H1 (cell line): ENCODE results near the gene BRCA2. TPM values are rescaled to one million over a fixed set of nuclear protein-coding genes. Genes with fewer than 3 reads are reported as not detected.
"Not testable (repeated sequence)": the region's sequence is repeated elsewhere in the genome, so short reads cannot be mapped to it uniquely, and the experiment has no call there.

Experiments used
- CTCF ChIA-PET: fragments of 300-600 bp; sonication (Branson Sonifier 250); formaldehyde crosslinking; loops from one replicate; lab custom pipeline; 2021; ENCODE audit not compliant: partially characterized antibody; lab: Charles Lee
- POLR2A ChIA-PET: fragments of 300-600 bp; sonication (Branson Sonifier 250); formaldehyde crosslinking; loops from one replicate; lab custom pipeline; 2021; ENCODE audit warnings: inconsistent platforms; ENCODE audit not compliant: partially characterized antibody; lab: Charles Lee
- DNase-seq, 2 experiments: peaks; one replicate each; pipeline versions ENCODE4 v3.0.0 to v3.0.0-alpha.2; 2010 to 2022; ENCODE audit warnings: low spot score in 2 of 2, low read depth in 1 of 2, mixed read lengths in 1 of 2
- FAIRE-seq: peaks from 2 replicates; lab custom pipeline; 2011; peaks lifted over from hg19 to GRCh38; lab: Jason Lieb, UNC
- H2AFZ ChIP-seq: 2 replicates; pipeline ENCODE4 v1.8.1; 2012; ENCODE audit warnings: low read length, inconsistent platforms
- H2AK5ac ChIP-seq: 2 replicates; pipeline ENCODE4 v1.6.1; 2013; ENCODE audit warnings: low read depth, low read length
- H2BK120ac ChIP-seq: replicated peaks from 2 replicates; pipeline ENCODE3; 2013; ENCODE audit warnings: low read depth, low read length, inconsistent platforms
- H2BK12ac ChIP-seq: 2 replicates; pipeline ENCODE4 v1.6.1; 2013; ENCODE audit warnings: low read depth, low read length
- H2BK15ac ChIP-seq: 2 replicates; pipeline ENCODE4 v1.6.1; 2013; ENCODE audit warnings: low read length
- H2BK20ac ChIP-seq: 2 replicates; pipeline ENCODE4 v1.6.1; 2013; ENCODE audit warnings: low read length
- H2BK5ac ChIP-seq: 2 replicates; pipeline ENCODE4 v1.6.1; 2013; ENCODE audit warnings: low read depth, low read length
- H3K14ac ChIP-seq: 2 replicates; pipeline ENCODE4 v1.6.1; 2013; ENCODE audit warnings: inconsistent platforms; ENCODE audit not compliant: insufficient read length
- H3K18ac ChIP-seq: 2 replicates; pipeline ENCODE4 v1.6.1; 2013; ENCODE audit warnings: low read length; ENCODE audit errors: extremely low read depth
- H3K23ac ChIP-seq: 2 replicates; pipeline ENCODE4 v1.6.1; 2013; ENCODE audit warnings: inconsistent platforms; ENCODE audit not compliant: insufficient read length
- H3K23me2 ChIP-seq: 2 replicates; pipeline ENCODE4 v1.6.1; 2013; ENCODE audit warnings: low read depth, low read length
- H3K27ac ChIP-seq: 2 replicates; pipeline ENCODE4 v1.6.1; 2011; ENCODE audit warnings: low read depth, low read length, inconsistent platforms
- H3K27me3 ChIP-seq, 4 experiments: replicated peaks in 1 of 4; 1 replicate in 1 of 4; 2 replicates in 3 of 4; pipeline versions ENCODE4 v1.6.1 to v1.8.1; 2011 to 2013; ENCODE audit warnings: low read length in 3 of 4, mild to moderate bottlenecking in 3 of 4, inconsistent platforms in 2 of 4, mixed read lengths in 2 of 4, moderate library complexity in 1 of 4; ENCODE audit not compliant: control insufficient read depth in 3 of 4, insufficient read depth in 3 of 4; ENCODE audit errors: extremely low read depth in 1 of 4
- H3K36me3 ChIP-seq, 4 experiments: 2 replicates each; pipeline versions ENCODE4 v1.6.1 to v1.8.1; 2011 to 2013; ENCODE audit warnings: mild to moderate bottlenecking in 4 of 4, low read length in 3 of 4, moderate library complexity in 2 of 4, control low read depth in 1 of 4, inconsistent platforms in 1 of 4; ENCODE audit not compliant: insufficient read depth in 4 of 4, control insufficient read depth in 2 of 4
- H3K4ac ChIP-seq: replicated peaks from 2 replicates; pipeline ENCODE3; 2013; ENCODE audit warnings: low read length, low read depth, mixed read lengths, inconsistent platforms; ENCODE audit not compliant: insufficient read length
- H3K4me1 ChIP-seq, 4 experiments: replicated peaks in 1 of 4; 1 replicate in 1 of 4; 2 replicates in 3 of 4; pipeline versions ENCODE4 v1.6.1 to v1.8.1; 2011 to 2013; ENCODE audit warnings: low read length in 3 of 4, inconsistent platforms in 2 of 4, mixed read lengths in 1 of 4; ENCODE audit not compliant: insufficient read depth in 4 of 4, control insufficient read depth in 3 of 4
- H3K4me2 ChIP-seq, 2 experiments: 2 replicates each; pipeline versions ENCODE4 v1.6.1 to v1.8.1; 2011 to 2013; ENCODE audit warnings: low read depth in 2 of 2, low read length in 2 of 2, control low read depth in 1 of 2, inconsistent platforms in 1 of 2, mild to moderate bottlenecking in 1 of 2; ENCODE audit not compliant: insufficient read depth in 1 of 2
- H3K4me3 ChIP-seq, 4 experiments: fragments of 200-600, 300-600 bp in 1 of 4; sonication (generic), shearing (Covaris generic), sonication (Bioruptor Twin) in 1 of 4; 2 replicates each; pipeline versions ENCODE4 v1.5.1 to v1.8.1; 2011 to 2016; ENCODE audit warnings: low read length in 4 of 4, low read depth in 3 of 4, control low read depth in 2 of 4, inconsistent platforms in 2 of 4, mild to moderate bottlenecking in 2 of 4, mixed read lengths in 1 of 4, moderate library complexity in 1 of 4; ENCODE audit not compliant: insufficient read depth in 2 of 4; ENCODE audit errors: extremely low read depth in 1 of 4
- H3K56ac ChIP-seq: replicated peaks from 2 replicates; pipeline ENCODE3; 2013; ENCODE audit warnings: low read depth, mild to moderate bottlenecking, mixed read lengths, low read length, inconsistent platforms; ENCODE audit not compliant: insufficient read length
- H3K79me1 ChIP-seq: 2 replicates; pipeline ENCODE4 v1.6.1; 2013; ENCODE audit warnings: low read depth, low read length, control low read depth
- H3K79me2 ChIP-seq, 2 experiments: 2 replicates each; pipeline versions ENCODE4 v1.6.1 to v1.8.1; 2012 to 2013; ENCODE audit warnings: low read length in 2 of 2, mild to moderate bottlenecking in 2 of 2, inconsistent platforms in 1 of 2; ENCODE audit not compliant: insufficient read depth in 2 of 2, control insufficient read depth in 1 of 2
- H3K9ac ChIP-seq, 4 experiments: replicated peaks in 1 of 4; 1 replicate in 1 of 4; 2 replicates in 3 of 4; pipeline versions ENCODE4 v1.6.1 to v1.8.1; 2011 to 2013; ENCODE audit warnings: low read depth in 3 of 4, low read length in 3 of 4, control low read depth in 2 of 4, mild to moderate bottlenecking in 2 of 4, moderate library complexity in 2 of 4, inconsistent platforms in 1 of 4; ENCODE audit errors: extremely low read depth in 1 of 4
- H3K9me3 ChIP-seq, 2 experiments: 2 replicates each; pipeline versions ENCODE4 v1.6.1 to v1.8.1; 2012 to 2013; ENCODE audit warnings: mild to moderate bottlenecking in 2 of 2, moderate library complexity in 2 of 2, control low read depth in 1 of 2, inconsistent platforms in 1 of 2, low read depth in 1 of 2, low read length in 1 of 2, mixed read lengths in 1 of 2; ENCODE audit not compliant: insufficient read depth in 2 of 2
- H4K20me1 ChIP-seq, 2 experiments: replicated peaks in 1 of 2; 2 replicates each; pipeline versions ENCODE3 to v1.8.1; 2011 to 2013; ENCODE audit warnings: inconsistent platforms in 2 of 2, low read length in 2 of 2, mild to moderate bottlenecking in 1 of 2; ENCODE audit not compliant: insufficient read depth in 2 of 2, control insufficient read depth in 1 of 2
- H4K5ac ChIP-seq: 2 replicates; pipeline ENCODE4 v1.6.1; 2013; ENCODE audit warnings: low read length, low read depth, mixed read lengths, inconsistent platforms; ENCODE audit not compliant: insufficient read length
- H4K8ac ChIP-seq: 2 replicates; pipeline ENCODE4 v1.8.0; 2013; ENCODE audit warnings: mild to moderate bottlenecking, moderate library complexity, low read length, inconsistent platforms; ENCODE audit not compliant: insufficient read depth; ENCODE audit errors: extremely low read depth
- H4K91ac ChIP-seq: replicated peaks from 2 replicates; pipeline ENCODE3; 2013; ENCODE audit warnings: low read length, mixed read lengths, inconsistent platforms; ENCODE audit not compliant: insufficient read length
- WGBS, 2 experiments: shearing (Covaris generic) in 1 of 2; methylation state at CpG; one replicate each; pipeline versions ENCODE4 v1.1.6 to v1.1.7; 2013 to 2015; ENCODE audit warnings: low lambda C conversion rate in 2 of 2, mixed read lengths in 2 of 2, inconsistent platforms in 1 of 2, low coverage in 1 of 2, missing lambda C conversion rate in 1 of 2; ENCODE audit not compliant: insufficient replicate concordance in 2 of 2, insufficient coverage in 1 of 2, insufficient read length in 1 of 2; ENCODE audit errors: extremely low coverage in 1 of 2, missing lambda C conversion rate in 1 of 2; 5-methylcytosine and 5-hydroxymethylcytosine counted together
- polyA plus RNA-seq, 7 experiments: library from polyadenylated mRNA; depleted of rRNA in 3 of 7; stranded (reverse) in 5 of 7; unstranded in 2 of 7; fragments of >200 nt in 5 of 7; fragments of 200-250 nt in 2 of 7; gene quantifications; 1 replicate in 5 of 7; 2 replicates in 1 of 7; 4 replicates in 1 of 7; pipeline versions ENCODE4 v1.2.1 to v1.2.3, GENCODE V29; 2011 to 2013; ENCODE audit warnings: missing spikeins in 2 of 7, mixed read lengths in 2 of 7
- total RNA-seq: library from RNA; stranded (reverse); fragmentation: NEBNext Ultra II Directional; extraction: Animal tissue kit (Norgen Biotek cat#: 25700); gene quantifications from 2 replicates; pipeline ENCODE4 v1.2.1, GENCODE V29; 2021

Gene BRCA2
- total and polyA plus RNA-seq, 2 of the 8 experiments (the other 6 are each of a cell fraction or from before 2014, with no cell fraction given) = 4.2 to 24.9 TPM

GRCh38 chr13:32355935-32356334 is 40.6 kb downstream of the BRCA2 start:
- H3K18ac ChIP-seq, H2BK5ac ChIP-seq, H3K9ac ChIP-seq, H2BK120ac ChIP-seq, H4K5ac ChIP-seq, H4K20me1 ChIP-seq, POLR2A ChIA-PET, DNase-seq, H4K8ac ChIP-seq, H3K56ac ChIP-seq, H3K9me3 ChIP-seq, H3K14ac ChIP-seq, CTCF ChIA-PET, H2AFZ ChIP-seq, H3K27me3 ChIP-seq, H3K4me2 ChIP-seq, H3K23me2 ChIP-seq, H2BK20ac ChIP-seq, H3K27ac ChIP-seq, H3K4me1 ChIP-seq, H2AK5ac ChIP-seq, H3K4me3 ChIP-seq, H3K79me1 ChIP-seq, H3K79me2 ChIP-seq, H2BK12ac ChIP-seq, FAIRE-seq, H3K23ac ChIP-seq, H4K91ac ChIP-seq, H3K4ac ChIP-seq, H2BK15ac ChIP-seq: not testable (repeated sequence)
- 96% methylated on average over 8 of the region's 8 CpGs; no CpG with 5 or more reads in 1 of the 2 experiments for WGBS, 2 experiments
- peaks cover 0 to 17% (median 6%) of the 10 kb centered on the region in 4 experiments; a peak in 5 of 8 replicates for H3K36me3 ChIP-seq
